Osteoblast (primary cell): ENCODE data around the gene PAM. TPM values are rescaled to one million over a fixed set of nuclear protein-coding genes. Genes with fewer than 3 reads are reported as not detected.

Experiments used
- DNase-seq: peaks from one replicate; pipeline ENCODE4 v3.0.0; 2011; ENCODE audit warnings: low spot score, mixed read lengths; ENCODE audit not compliant: insufficient read length; ENCODE audit errors: missing footprints
- H2AFZ ChIP-seq: 2 replicates; pipeline ENCODE4 v1.6.0; 2011; ENCODE audit warnings: mild to moderate bottlenecking, low read length
- H3K27ac ChIP-seq: 2 replicates; pipeline ENCODE4 v1.5.1; 2011; ENCODE audit warnings: mild to moderate bottlenecking, low read depth, low read length, moderate library complexity
- H3K27me3 ChIP-seq: 2 replicates; pipeline ENCODE4 v1.6.0; 2012; ENCODE audit warnings: mild to moderate bottlenecking, control low read depth, inconsistent platforms, low read length, moderate library complexity; ENCODE audit not compliant: insufficient read depth
- H3K36me3 ChIP-seq: 2 replicates; pipeline ENCODE4 v1.5.1; 2011; ENCODE audit warnings: mild to moderate bottlenecking, low read length, control low read depth, moderate library complexity; ENCODE audit not compliant: insufficient read depth
- H3K4me1 ChIP-seq: 2 replicates; pipeline ENCODE4 v1.5.1; 2011; ENCODE audit warnings: mild to moderate bottlenecking, low read length, control low read depth, moderate library complexity; ENCODE audit not compliant: insufficient read depth
- H3K4me2 ChIP-seq: 2 replicates; pipeline ENCODE4 v1.6.0; 2011; ENCODE audit warnings: mild to moderate bottlenecking, low read length; ENCODE audit not compliant: insufficient read depth
- H3K4me3 ChIP-seq: fragments of 200-600 bp; sonication (generic); 3 replicates; pipeline ENCODE4 v1.5.1; 2012; ENCODE audit warnings: mild to moderate bottlenecking, low read length, inconsistent platforms; ENCODE audit not compliant: insufficient read depth
- H3K79me2 ChIP-seq: 2 replicates; pipeline ENCODE4 v1.6.0; 2012; ENCODE audit warnings: mild to moderate bottlenecking, low read length, control low read depth, inconsistent platforms; ENCODE audit not compliant: insufficient read depth
- H3K9me3 ChIP-seq: 2 replicates; pipeline ENCODE4 v1.5.1; 2011; ENCODE audit warnings: low read depth, low read length, control low read depth
- H4K20me1 ChIP-seq: 2 replicates; pipeline ENCODE4 v1.6.0; 2012; ENCODE audit warnings: mild to moderate bottlenecking, low read length, control low read depth; ENCODE audit not compliant: insufficient read depth
- total RNA-seq: library from RNA; depleted of rRNA; stranded (reverse); fragments of >200 nt; gene quantifications from 2 replicates; pipeline ENCODE4 v1.2.3, GENCODE V29; 2012
- TF ChIP-seq, protein P1 (sequence below): IDR thresholded peaks from 2 replicates; pipeline ENCODE4 v1.5.1; 2011; ENCODE audit warnings: mild to moderate bottlenecking, low read depth, low read length, moderate library complexity; ENCODE audit errors: extremely low read depth

Gene PAM
- total RNA-seq, 1 donor = 248 TPM

DNA sequence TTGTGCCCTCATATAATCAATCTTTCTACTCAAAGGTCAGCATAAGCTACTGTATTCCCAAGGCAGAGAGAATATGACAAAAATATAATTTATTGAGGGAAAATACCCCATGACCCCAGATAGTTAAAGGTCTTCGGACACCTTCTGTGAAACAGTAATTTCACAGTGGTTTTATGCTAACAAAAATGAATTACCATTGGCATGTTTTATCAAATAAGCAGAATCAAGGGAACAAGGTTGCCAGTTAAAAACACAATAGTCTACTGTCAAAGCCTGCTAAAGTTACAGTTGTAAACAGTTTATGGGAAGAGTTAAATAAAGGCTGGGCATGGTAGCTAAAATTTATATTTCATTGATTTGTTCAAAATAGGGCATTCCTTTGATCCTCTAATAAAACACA is 210.5 kb downstream of the PAM start:
- H3K27me3 ChIP-seq = no peaks in the 10 kb centered on the region
- H3K27ac ChIP-seq = no peak overlapping the region
- no peak overlapping the region for H3K4me3 ChIP-seq
- TF ChIP-seq, protein P1, sequence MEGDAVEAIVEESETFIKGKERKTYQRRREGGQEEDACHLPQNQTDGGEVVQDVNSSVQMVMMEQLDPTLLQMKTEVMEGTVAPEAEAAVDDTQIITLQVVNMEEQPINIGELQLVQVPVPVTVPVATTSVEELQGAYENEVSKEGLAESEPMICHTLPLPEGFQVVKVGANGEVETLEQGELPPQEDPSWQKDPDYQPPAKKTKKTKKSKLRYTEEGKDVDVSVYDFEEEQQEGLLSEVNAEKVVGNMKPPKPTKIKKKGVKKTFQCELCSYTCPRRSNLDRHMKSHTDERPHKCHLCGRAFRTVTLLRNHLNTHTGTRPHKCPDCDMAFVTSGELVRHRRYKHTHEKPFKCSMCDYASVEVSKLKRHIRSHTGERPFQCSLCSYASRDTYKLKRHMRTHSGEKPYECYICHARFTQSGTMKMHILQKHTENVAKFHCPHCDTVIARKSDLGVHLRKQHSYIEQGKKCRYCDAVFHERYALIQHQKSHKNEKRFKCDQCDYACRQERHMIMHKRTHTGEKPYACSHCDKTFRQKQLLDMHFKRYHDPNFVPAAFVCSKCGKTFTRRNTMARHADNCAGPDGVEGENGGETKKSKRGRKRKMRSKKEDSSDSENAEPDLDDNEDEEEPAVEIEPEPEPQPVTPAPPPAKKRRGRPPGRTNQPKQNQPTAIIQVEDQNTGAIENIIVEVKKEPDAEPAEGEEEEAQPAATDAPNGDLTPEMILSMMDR = no peak
- no peaks in the 10 kb centered on the region for H3K9me3 ChIP-seq
- H3K4me2 ChIP-seq = no peak overlapping the region
- no peak overlapping the region for H2AFZ ChIP-seq
- H3K4me1 ChIP-seq = no peaks in the 10 kb centered on the region
- DNase-seq = no peak
- H4K20me1 ChIP-seq = no peaks in the 10 kb centered on the region
- no peaks in the 10 kb centered on the region for H3K36me3 ChIP-seq
- H3K79me2 ChIP-seq = no peaks in the 10 kb centered on the region

DNA sequence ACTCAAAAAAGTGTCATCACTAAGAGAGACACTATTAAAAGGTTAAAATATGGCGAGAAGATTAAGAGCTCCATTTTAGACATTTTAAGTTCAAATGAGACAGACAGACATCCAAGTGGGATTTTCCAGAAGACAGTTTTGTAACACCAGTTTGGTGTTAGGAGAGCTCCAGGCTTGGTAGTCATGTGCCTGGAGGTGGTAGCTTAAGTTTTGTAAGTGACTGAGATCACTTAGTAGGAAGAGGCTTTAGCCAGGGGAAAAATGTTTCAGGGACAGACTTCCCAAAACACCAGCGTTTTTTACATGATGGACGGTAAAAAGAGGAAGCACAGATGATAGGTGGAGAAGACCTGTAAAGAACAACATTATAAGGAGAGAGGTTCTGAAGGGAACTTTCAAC is 214.5 kb downstream of the PAM start:
- Histone ChIP-seq H3K4me1 (no peaks in the 10 kb centered on the region), H3K79me2 (no peaks in the 10 kb centered on the region), H3K4me3 (no peak overlapping the region), H3K9me3 (no peaks in the 10 kb centered on the region), H3K4me2 (no peak overlapping the region), H2AFZ (no peak overlapping the region), H3K36me3 (no peaks in the 10 kb centered on the region), H3K27me3 (no peaks in the 10 kb centered on the region), H4K20me1 (no peaks in the 10 kb centered on the region), H3K27ac (no peak overlapping the region)
- no peak for DNase-seq
- TF ChIP-seq, protein P1 = no peak

GRCh38 chr5:102971676-102972293 is 216.7 kb downstream of the PAM start:
- Histone ChIP-seq H3K4me1 (peaks cover 10% of the 10 kb centered on the region), H4K20me1 (no peaks in the 10 kb centered on the region), H3K27me3 (no peaks in the 10 kb centered on the region), H3K36me3 (no peaks in the 10 kb centered on the region), H3K4me2 (no peak overlapping the region), H3K4me3 (no peak overlapping the region), H2AFZ (no peak overlapping the region), H3K27ac (no peak overlapping the region), H3K79me2 (no peaks in the 10 kb centered on the region), H3K9me3 (no peaks in the 10 kb centered on the region)
- TF ChIP-seq, protein P1 = peak; percentile 67
- peak; percentile 32 for DNase-seq

DNA sequence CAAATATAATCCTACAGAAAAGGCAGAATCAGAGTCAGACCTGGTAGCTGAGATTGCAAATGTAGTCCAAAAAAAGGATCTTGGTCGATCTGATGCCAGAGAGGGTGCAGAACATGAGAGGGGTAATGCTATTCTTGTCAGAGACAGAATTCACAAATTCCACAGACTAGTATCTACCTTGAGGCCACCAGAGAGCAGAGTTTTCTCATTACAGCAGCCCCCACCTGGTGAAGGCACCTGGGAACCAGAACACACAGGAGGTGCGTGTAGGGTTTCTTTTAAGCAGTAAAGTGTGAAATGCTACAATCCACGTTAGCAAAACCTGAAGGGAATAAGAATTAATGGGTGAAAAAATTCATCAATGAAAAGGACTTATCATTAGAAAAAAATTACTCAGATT is 219.1 kb downstream of the PAM start:
- TF ChIP-seq, protein P1 = no peak
- Histone ChIP-seq H3K27me3 (no peaks in the 10 kb centered on the region), H3K4me1 (peaks cover 10% of the 10 kb centered on the region), H2AFZ (no peak overlapping the region), H3K4me2 (no peak overlapping the region), H3K36me3 (no peaks in the 10 kb centered on the region), H4K20me1 (no peaks in the 10 kb centered on the region), H3K4me3 (no peak overlapping the region), H3K9me3 (no peaks in the 10 kb centered on the region), H3K27ac (no peak overlapping the region), H3K79me2 (no peaks in the 10 kb centered on the region)
- no peak for DNase-seq
